GM11168 (cell line): Measurements from ENCODE around the gene LHFPL3.

Experiments
- in situ Hi-C: fragments of 300-500 bp; cut with MboI; formaldehyde crosslinking; loops from one replicate; pipeline ENCODE4 v1.12.0; 2022; ENCODE audit warnings: low sequenced_read_pairs; ENCODE audit not compliant: unreplicated experiment

Gene LHFPL3

GRCh38 chr7:104823177-104823576 lies 494.8 kb downstream of the LHFPL3 start:
- in situ Hi-C loops = no loop called here

GRCh38 chr7:104825099-104825498 lies 496.7 kb downstream of the LHFPL3 start:
- in situ Hi-C loops = loop anchor here (25.0 kb wide), 1 partner anchor 563 kb away; no protein-coding TSS in a partner anchor

- in situ Hi-C loops = loop anchor here (25.0 kb wide), 1 partner anchor 564 kb away; no protein-coding TSS in a partner anchor
Measured at GRCh38 chr7:104826135-104826534, 497.7 kb downstream of the LHFPL3 start.

DNA sequence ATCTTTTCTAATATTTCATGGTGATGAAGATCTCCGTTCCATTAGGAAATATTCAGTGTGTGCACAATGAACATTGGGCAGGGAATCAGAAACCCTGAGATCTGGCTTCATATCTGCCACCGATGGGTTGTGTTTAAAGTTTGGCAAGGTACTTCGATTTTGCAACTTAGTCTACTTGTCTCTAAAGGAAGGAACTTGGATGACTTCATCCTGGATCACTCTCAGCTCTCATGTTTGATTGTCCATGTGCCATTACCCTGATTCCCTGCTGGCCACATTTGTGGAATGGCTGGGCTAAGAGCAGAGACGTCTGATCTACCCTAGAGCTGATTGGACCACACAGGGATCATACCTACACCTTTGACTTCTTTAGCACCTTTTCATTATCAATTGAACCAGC lies 508.6 kb downstream of the LHFPL3 start:
- in situ Hi-C loops = loop anchor here (25.0 kb wide), 1 partner anchor 575 kb away; no protein-coding TSS in a partner anchor

- in situ Hi-C loops = loop anchor here (25.0 kb wide), 1 partner anchor 576 kb away; no protein-coding TSS in a partner anchor
Measured at GRCh38 chr7:104838537-104839299, 510.3 kb downstream of the LHFPL3 start.

GRCh38 chr7:104839842-104840241 lies 511.4 kb downstream of the LHFPL3 start:
- in situ Hi-C loops = loop anchor here (25.0 kb wide), 1 partner anchor 578 kb away; no protein-coding TSS in a partner anchor

GRCh38 chr7:104841798-104842197 lies 513.4 kb downstream of the LHFPL3 start:
- in situ Hi-C loops = loop anchor here (25.0 kb wide), 1 partner anchor 579 kb away; no protein-coding TSS in a partner anchor

DNA sequence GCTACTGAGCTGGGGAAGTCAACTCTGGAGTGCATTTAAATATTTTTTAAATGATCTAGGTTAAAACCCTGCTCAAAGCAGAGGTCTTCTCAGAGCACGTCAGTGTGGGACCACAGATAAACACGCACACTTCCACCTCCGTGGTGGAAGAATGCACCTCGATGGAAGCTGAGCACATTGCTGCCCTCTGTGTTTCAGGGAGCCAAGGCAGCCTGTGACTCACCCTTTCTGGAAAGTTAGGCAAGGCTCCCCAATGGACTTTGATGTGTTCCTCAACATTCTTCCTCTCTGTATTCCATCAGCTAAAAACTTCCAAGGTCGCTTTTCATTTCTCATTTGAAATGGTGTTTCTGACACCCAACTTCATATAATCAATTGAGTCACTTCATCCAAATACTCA lies 514.8 kb downstream of the LHFPL3 start:
- in situ Hi-C loops = loop anchor here (25.0 kb wide), 1 partner anchor 581 kb away; no protein-coding TSS in a partner anchor

GRCh38 chr7:104845557-104845956 lies 517.2 kb downstream of the LHFPL3 start:
- in situ Hi-C loops = loop anchor here (25.0 kb wide), 1 partner anchor 583 kb away; no protein-coding TSS in a partner anchor

GRCh38 chr7:104846731-104847130 lies 518.3 kb downstream of the LHFPL3 start:
- in situ Hi-C loops = loop anchor here (25.0 kb wide), 1 partner anchor 584 kb away; no protein-coding TSS in a partner anchor

GRCh38 chr7:104848138-104848990 lies 520.0 kb downstream of the LHFPL3 start:
- in situ Hi-C loops = loop anchor here (25.0 kb wide), 1 partner anchor 586 kb away; no protein-coding TSS in a partner anchor

DNA sequence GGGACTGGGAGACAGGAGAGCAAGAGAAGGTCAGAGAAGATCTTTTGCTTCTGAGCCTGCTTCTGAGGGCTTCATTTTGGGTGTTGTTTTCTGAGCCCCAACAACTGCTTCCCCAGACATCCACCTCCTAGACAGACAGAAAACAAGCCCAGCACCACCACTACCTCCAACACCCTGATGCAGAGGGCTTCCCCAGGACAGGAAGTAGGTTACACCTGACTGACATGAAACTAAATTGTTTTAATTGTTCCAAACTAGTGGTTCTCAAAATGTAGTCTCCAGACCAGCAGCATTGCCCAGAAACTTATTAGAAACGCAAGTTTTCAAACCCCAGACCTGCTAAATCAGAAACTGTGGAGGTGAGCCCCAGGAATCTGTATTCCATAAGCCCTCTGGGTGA lies 522.0 kb downstream of the LHFPL3 start:
- in situ Hi-C loops = loop anchor here (25.0 kb wide), 1 partner anchor 213 kb away; no protein-coding TSS in a partner anchor

DNA sequence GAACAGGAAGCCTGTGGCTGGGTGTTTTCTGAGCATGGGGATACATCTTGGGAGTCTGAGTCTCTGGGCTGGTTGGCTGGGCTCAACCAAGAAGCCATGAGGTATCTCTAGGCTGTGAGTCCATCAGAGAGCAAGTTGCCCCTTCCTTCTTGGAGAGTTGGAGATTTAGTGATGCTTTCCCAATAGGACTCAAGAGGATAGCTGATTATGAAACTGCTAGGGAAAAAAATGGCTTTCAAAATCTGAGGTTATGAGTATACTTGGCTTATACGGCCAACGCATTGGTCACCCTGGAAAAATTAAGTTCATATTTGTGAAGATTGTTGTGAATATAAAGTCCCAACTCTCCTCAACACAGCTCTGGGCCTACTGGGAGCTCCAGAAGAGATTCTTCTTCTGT lies 522.9 kb downstream of the LHFPL3 start:
- in situ Hi-C loops = loop anchor here (25.0 kb wide), 1 partner anchor 214 kb away; no protein-coding TSS in a partner anchor

DNA sequence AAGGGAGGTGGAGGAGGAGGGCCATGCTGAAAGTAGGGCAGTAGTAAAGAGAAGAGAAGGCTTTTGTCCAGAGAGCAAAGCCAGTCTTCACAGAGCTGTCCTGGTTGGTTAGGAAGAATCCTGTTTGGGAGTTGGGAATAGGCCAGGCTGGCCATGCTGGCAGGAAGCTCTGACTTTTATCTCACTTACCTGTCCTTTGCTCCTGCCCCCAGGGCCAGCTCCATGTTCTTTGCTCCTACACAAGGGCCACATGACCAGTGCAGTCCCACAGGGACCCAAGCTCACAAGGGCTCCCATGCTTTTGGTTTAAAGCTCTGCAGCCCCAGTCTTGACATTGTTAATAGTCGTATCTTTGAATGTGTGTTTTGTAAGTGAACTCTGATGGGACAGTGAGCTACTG lies 524.0 kb downstream of the LHFPL3 start:
- in situ Hi-C loops = loop anchor here (25.0 kb wide), 1 partner anchor 215 kb away; no protein-coding TSS in a partner anchor

DNA sequence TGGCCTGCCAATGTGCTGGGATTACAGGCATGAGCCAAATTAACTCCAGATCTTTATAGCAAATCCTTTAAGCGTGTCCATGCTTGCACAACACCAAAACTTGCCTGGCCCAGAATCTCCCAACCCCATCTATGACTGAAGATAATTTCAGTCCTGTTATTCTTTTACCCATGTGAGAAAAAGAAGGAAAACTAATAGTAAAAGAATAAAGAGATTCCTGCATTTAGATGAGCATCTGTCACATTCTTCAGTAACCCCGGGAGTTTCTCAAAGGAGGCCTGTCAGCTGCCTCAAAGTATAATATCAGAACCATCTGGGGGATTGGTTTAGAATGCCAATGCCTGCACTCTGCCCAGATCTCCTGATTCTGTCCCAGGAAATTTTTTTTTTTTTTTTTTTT lies 527.5 kb downstream of the LHFPL3 start:
- in situ Hi-C loops = loop anchor here (25.0 kb wide), 1 partner anchor 219 kb away; no protein-coding TSS in a partner anchor

DNA sequence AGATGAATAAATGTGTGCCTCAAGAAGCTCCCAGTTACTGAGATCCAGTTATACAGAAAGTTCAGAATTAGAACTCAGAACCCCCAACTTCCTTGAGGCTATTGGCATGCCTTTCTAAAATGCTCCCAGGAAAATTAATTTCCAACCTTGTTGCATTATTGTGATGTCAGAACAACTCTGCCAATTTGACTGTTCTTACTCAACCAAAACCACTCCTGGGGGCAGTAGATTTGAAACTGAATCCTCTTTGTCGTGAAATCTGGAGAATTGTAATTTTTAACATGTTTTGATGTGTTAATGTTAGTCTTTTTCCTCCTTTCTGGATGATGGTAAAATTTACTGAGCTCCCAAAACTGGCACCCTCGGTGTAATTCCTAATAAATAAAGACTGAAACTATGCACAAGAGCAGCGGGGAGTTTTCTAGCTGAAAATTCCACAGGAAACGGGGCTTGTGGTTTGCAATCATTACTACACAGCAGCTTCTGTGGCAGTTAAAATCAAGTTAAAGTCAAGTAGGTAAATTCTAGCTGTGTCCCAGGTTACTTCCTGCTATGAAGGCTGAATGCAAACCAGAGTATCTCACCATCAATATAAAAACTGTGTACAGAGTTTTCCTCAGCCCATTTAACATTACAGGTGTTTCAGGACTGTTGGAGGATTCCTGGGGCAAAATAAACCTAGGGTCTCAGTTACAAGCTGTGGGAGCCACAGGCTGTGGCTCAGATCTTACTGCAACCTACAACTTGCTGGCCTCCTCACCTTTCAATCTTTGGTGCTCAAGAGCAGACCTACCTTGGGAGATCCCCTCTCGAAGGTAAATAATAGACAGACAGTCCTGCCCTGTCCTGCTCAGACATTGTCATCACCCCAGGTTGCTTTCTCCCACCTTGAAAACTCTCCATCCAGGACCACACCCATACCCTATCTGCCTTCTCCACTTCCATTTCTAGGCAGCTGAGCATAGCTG lies 529.3 kb downstream of the LHFPL3 start:
- in situ Hi-C loops = loop anchor here (25.0 kb wide), 1 partner anchor 220 kb away; no protein-coding TSS in a partner anchor

GRCh38 chr7:104859754-104860426 lies 531.5 kb downstream of the LHFPL3 start:
- in situ Hi-C loops = loop anchor here (25.0 kb wide), 1 partner anchor 223 kb away; no protein-coding TSS in a partner anchor

GRCh38 chr7:104861729-104862390 lies 533.5 kb downstream of the LHFPL3 start:
- in situ Hi-C loops = loop anchor here (25.0 kb wide), 1 partner anchor 225 kb away; no protein-coding TSS in a partner anchor
